Measurements from ENCODE around the gene GULP1.

The GULP1 gene

GRCh38 chr2:188503975-188504374 lies 212.3 kb downstream of the GULP1 start:
- TF ChIP-seq TCF4 (CRISPR knock-in tag; IDR thresholded peaks at IDR 0.05; ENCODE audit: borderline replicate concordance) (no peak), PPARA (CRISPR knock-in tag; IDR thresholded peaks at IDR 0.05; ENCODE audit: borderline replicate concordance) (no peak), ISL1 (CRISPR knock-in tag; IDR thresholded peaks at IDR 0.05) (peak; percentile 49; the same call in 1 of the 2 replicates), ZFP30 (CRISPR knock-in tag; IDR thresholded peaks at IDR 0.05) (no peak), ZC3H10 (CRISPR knock-in tag; IDR thresholded peaks at IDR 0.05) (no peak)
- no peak for ATAC-seq

DNA sequence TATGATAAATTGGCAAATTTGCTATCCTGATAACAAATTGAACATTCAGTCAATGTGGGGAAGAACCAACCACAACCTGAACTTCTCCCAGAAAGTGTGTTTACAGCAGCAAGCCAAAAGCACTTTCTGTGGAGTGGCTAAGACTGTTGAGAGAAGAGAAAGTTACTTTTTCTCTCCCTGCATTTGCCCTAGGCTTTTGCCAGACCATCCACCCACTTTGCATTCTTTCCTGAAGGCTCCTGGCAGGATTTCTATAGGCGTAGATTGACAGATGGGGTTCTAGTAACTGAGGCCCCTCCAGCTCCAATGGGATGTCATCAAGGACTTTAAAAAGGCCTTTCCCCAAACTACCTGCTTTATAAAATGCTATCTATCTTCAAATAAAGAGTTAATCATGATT lies 215.2 kb downstream of the GULP1 start:
- no peak for TF ChIP-seq BACH2 (CRISPR knock-in tag; IDR thresholded peaks at IDR 0.05; ENCODE audit: borderline replicate concordance)
- TF ChIP-seq ZFP3 (CRISPR knock-in tag; IDR thresholded peaks at IDR 0.05), result no peak
- no peak for TF ChIP-seq PATZ1 (CRISPR knock-in tag; IDR thresholded peaks at IDR 0.05; ENCODE audit: borderline replicate concordance)
- ATAC-seq, result no peak

GRCh38 chr2:188511346-188511745 lies 219.7 kb downstream of the GULP1 start:
- TF ChIP-seq TOX (CRISPR knock-in tag; IDR thresholded peaks at IDR 0.05; ENCODE audit: borderline replicate concordance), result no peak
- no peak for TF ChIP-seq ISL1 (CRISPR knock-in tag; IDR thresholded peaks at IDR 0.05)
- TF ChIP-seq ZNF565 (CRISPR knock-in tag; conservative IDR thresholded peaks at IDR 0.05; ENCODE audit: low read depth), result no peak
- no peak for TF ChIP-seq ZNF70 (CRISPR knock-in tag; IDR thresholded peaks at IDR 0.05)
- no peak for TF ChIP-seq TCF4 (CRISPR knock-in tag; IDR thresholded peaks at IDR 0.05; ENCODE audit: borderline replicate concordance)
- TF ChIP-seq ZNF8 (CRISPR knock-in tag; IDR thresholded peaks at IDR 0.05), result no peak
- TF ChIP-seq, protein P1, sequence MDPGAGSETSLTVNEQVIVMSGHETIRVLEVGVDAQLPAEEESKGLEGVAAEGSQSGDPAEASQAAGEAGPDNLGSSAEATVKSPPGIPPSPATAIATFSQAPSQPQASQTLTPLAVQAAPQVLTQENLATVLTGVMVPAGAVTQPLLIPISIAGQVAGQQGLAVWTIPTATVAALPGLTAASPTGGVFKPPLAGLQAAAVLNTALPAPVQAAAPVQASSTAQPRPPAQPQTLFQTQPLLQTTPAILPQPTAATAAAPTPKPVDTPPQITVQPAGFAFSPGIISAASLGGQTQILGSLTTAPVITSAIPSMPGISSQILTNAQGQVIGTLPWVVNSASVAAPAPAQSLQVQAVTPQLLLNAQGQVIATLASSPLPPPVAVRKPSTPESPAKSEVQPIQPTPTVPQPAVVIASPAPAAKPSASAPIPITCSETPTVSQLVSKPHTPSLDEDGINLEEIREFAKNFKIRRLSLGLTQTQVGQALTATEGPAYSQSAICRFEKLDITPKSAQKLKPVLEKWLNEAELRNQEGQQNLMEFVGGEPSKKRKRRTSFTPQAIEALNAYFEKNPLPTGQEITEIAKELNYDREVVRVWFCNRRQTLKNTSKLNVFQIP (CRISPR knock-in tag; IDR thresholded peaks at IDR 0.05; ENCODE audit: borderline replicate concordance, low read depth), result no peak
- no peak for TF ChIP-seq CSDC2 (CRISPR knock-in tag; IDR thresholded peaks at IDR 0.05)
- no peak for TF ChIP-seq PPARA (CRISPR knock-in tag; IDR thresholded peaks at IDR 0.05; ENCODE audit: borderline replicate concordance)
- TF ChIP-seq ZFP3 (CRISPR knock-in tag; IDR thresholded peaks at IDR 0.05), result no peak
- TF ChIP-seq OSR1 (CRISPR knock-in tag; IDR thresholded peaks at IDR 0.05), result no peak
- TF ChIP-seq, protein P2, sequence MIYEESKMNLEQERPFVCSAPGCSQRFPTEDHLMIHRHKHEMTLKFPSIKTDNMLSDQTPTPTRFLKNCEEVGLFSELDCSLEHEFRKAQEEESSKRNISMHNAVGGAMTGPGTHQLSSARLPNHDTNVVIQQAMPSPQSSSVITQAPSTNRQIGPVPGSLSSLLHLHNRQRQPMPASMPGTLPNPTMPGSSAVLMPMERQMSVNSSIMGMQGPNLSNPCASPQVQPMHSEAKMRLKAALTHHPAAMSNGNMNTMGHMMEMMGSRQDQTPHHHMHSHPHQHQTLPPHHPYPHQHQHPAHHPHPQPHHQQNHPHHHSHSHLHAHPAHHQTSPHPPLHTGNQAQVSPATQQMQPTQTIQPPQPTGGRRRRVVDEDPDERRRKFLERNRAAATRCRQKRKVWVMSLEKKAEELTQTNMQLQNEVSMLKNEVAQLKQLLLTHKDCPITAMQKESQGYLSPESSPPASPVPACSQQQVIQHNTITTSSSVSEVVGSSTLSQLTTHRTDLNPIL (CRISPR knock-in tag; IDR thresholded peaks at IDR 0.05; ENCODE audit: low read depth), result no peak
- no peak for TF ChIP-seq TSHZ2 (CRISPR knock-in tag; IDR thresholded peaks at IDR 0.05)
- TF ChIP-seq GLIS3 (CRISPR knock-in tag; IDR thresholded peaks at IDR 0.05), result no peak
- TF ChIP-seq ESRRG (CRISPR knock-in tag; IDR thresholded peaks at IDR 0.05), result no peak
- TF ChIP-seq ARNTL (CRISPR knock-in tag; IDR thresholded peaks at IDR 0.05; ENCODE audit: borderline replicate concordance, low read depth), result no peak
- TF ChIP-seq CSRNP3 (CRISPR knock-in tag; IDR thresholded peaks at IDR 0.05), result no peak
- no peak for ATAC-seq
